ENCODE measurements around the gene TTC28.

Gene TTC28

GRCh38 chr22:28015676-28016601, 663.7 kb downstream of the TTC28 start:
- TF ChIP-seq CTCF (IDR thresholded peaks at IDR 0.05) = no peak
- Histone ChIP-seq H3K4me1 (ENCODE audit: control insufficient read depth in 1 of 2, insufficient read depth in 1 of 2, low read depth in 1 of 2, low read length in 1 of 2) (peaks cover 3 to 5% of the 10 kb centered on the region in 2 experiments), H3K27ac (no peak overlapping the region)

GRCh38 chr22:28015046-28015425, 664.6 kb downstream of the TTC28 start:
- H3K27ac ChIP-seq = no peak overlapping the region
- TF ChIP-seq CTCF (IDR thresholded peaks at IDR 0.05) = no peak
- H3K4me3 ChIP-seq (ENCODE audit: low read depth in 1 of 2, low read length in 1 of 2) = no peak overlapping the region
- H3K4me1 ChIP-seq (ENCODE audit: control insufficient read depth in 1 of 2, insufficient read depth in 1 of 2, low read depth in 1 of 2, low read length in 1 of 2) = peaks cover 3 to 5% of the 10 kb centered on the region in 2 experiments
- no peaks in the 10 kb centered on the region for H3K27me3 ChIP-seq
- H3K9me3 ChIP-seq = no peaks in the 10 kb centered on the region
- no peaks in the 10 kb centered on the region for H3K36me3 ChIP-seq

More at GRCh38 chr22:28015676-28016601, 663.7 kb downstream of the TTC28 start:
- Histone ChIP-seq H3K27me3 (no peaks in the 10 kb centered on the region), H3K9me3 (no peaks in the 10 kb centered on the region), H3K4me3 (ENCODE audit: low read depth in 1 of 2, low read length in 1 of 2) (no peak overlapping the region), H3K36me3 (no peaks in the 10 kb centered on the region)

- Histone ChIP-seq H3K4me1 (ENCODE audit: control insufficient read depth in 1 of 2, insufficient read depth in 1 of 2, low read depth in 1 of 2, low read length in 1 of 2) (peaks cover 3 to 5% of the 10 kb centered on the region in 2 experiments), H3K9me3 (no peaks in the 10 kb centered on the region), H3K27ac (no peak overlapping the region), H3K36me3 (no peaks in the 10 kb centered on the region), H3K4me3 (ENCODE audit: low read depth in 1 of 2, low read length in 1 of 2) (no peak overlapping the region), H3K27me3 (no peaks in the 10 kb centered on the region)
- TF ChIP-seq CTCF (IDR thresholded peaks at IDR 0.05) = no peak
Observed at GRCh38 chr22:28014211-28015045, 665.2 kb downstream of the TTC28 start.

- Histone ChIP-seq H3K36me3 (no peaks in the 10 kb centered on the region), H3K27me3 (no peaks in the 10 kb centered on the region), H3K4me1 (ENCODE audit: control insufficient read depth in 1 of 2, insufficient read depth in 1 of 2, low read depth in 1 of 2, low read length in 1 of 2) (peaks cover 3 to 5% of the 10 kb centered on the region in 2 experiments), H3K4me3 (ENCODE audit: low read depth in 1 of 2, low read length in 1 of 2) (no peak overlapping the region), H3K9me3 (no peaks in the 10 kb centered on the region), H3K27ac (no peak overlapping the region)
- TF ChIP-seq CTCF (IDR thresholded peaks at IDR 0.05) = no peak
Observed at GRCh38 chr22:28013611-28014010, 666.0 kb downstream of the TTC28 start.

GRCh38 chr22:28012832-28013460, 666.7 kb downstream of the TTC28 start:
- no peak for TF ChIP-seq CTCF (IDR thresholded peaks at IDR 0.05)
- Histone ChIP-seq H3K4me3 (ENCODE audit: low read depth in 1 of 2, low read length in 1 of 2) (no peak overlapping the region), H3K36me3 (no peaks in the 10 kb centered on the region), H3K27ac (no peak overlapping the region), H3K4me1 (ENCODE audit: control insufficient read depth in 1 of 2, insufficient read depth in 1 of 2, low read depth in 1 of 2, low read length in 1 of 2) (peaks cover 3 to 5% of the 10 kb centered on the region in 2 experiments), H3K27me3 (no peaks in the 10 kb centered on the region), H3K9me3 (no peaks in the 10 kb centered on the region)

Data from neutrophil (primary cell).